Kidney glomerular epithelial cell (primary cell): ENCODE results near the gene STX1A.
A peak's percentile ranks its signal among the peaks of the same experiment; 100 is the strongest.
"Not testable (repeated sequence)": the region's sequence is repeated elsewhere in the genome, so short reads cannot be mapped to it uniquely, and the experiment has no call there.

ENCODE experiments used
- DNase-seq: peaks from one replicate; lab custom pipeline; 2025; lab: John Stamatoyannopoulos, UW

The STX1A gene

DNA sequence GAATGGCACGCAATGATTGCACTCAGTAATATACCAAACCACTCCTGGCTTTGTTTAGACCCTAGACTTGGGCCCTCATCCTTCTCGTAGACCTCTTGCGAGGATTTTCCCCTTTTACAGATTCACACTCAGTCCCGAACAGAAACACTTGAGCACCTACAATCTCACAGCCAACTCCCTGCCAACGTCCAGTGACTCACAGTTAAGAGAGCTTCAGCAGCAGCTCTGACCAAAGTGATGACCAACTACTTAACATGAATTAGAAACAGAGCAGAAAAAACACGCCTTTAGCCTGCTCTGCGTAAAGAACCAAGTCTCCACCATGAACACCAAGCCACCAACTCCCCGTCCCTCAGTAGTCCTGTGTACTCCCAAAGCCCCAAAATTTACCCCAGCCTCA lies 38.4 kb downstream of the STX1A start:
- peak; percentile 32 for DNase-seq

DNA sequence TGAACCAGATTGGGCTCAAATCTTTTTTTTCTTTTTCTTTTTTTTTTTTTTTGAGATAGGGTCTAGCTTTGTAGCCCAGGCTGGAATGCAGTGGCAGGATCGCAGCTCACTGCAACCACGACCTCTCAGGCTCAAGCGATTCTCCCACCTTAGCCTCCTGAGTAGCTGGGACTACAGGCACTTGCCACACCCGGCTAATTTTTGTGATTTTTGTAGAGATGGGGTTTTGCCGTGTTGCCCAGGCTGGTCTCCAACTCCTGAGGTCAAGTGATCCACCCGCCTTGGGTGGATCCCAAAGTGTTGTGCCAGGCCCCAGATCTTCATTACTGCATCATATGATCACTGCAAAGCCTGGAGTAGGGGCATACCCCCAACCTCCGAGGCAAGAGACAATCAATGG lies 39.0 kb downstream of the STX1A start:
- no peak for DNase-seq

DNA sequence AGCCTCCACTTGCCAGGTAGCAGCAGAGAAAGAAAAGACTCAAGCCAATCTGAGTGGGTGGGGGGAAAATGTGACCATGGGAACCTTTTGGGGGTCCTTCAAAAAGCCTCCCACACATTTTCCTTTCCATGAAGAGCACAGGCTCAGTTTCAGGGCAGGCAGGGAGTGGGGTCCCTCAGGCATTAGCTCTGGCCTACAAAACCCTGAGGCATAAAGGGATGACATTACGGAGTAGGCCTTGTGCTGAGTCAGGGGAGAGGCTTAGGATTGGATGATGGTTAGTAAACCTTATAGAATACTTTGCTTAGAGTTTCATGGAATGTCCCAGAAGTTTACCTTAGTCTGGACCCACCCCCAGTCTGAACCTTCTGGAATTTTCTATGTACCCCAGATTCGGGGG lies 39.8 kb downstream of the STX1A start:
- no peak for DNase-seq

DNA sequence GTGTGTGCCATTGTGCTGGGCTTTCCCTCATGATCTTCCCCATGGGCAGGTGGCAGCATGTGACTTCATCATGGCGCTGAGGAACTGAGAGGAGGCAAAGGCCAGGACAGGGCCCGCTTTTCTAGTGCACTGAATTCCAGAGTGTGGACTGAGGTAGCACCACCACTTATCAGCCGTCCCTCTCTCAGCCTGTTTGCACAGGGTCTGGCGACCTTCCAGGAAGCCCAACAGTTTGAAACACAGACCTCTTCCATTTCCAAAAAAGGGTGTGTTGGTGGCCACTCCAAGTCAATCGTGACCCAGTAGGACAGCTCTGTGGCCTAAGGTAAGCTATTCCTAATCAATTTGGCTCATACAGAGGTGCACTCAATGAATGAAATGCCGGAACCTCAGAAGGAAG lies 40.6 kb downstream of the STX1A start:
- DNase-seq = no peak

DNA sequence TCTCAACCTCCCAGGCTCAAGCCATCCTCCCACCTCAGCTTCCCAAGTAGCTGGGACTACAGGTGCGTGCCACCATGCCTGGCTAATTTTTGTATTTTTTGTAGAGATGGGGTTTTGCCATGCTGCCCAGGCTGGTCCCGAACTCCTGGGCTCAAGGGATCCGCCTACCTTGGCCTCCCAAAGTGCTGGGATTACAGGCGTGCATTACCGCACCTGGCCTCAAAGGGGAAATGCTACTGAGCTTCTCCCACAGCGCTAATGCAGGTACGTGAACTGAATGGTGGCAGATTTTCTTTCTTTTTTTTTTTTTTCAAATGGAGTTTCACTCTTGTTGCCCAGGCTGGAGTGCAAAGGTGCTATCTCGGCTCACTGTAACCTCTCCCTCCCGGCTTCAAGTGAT lies 43.4 kb downstream of the STX1A start:
- not testable (repeated sequence) for DNase-seq

DNA sequence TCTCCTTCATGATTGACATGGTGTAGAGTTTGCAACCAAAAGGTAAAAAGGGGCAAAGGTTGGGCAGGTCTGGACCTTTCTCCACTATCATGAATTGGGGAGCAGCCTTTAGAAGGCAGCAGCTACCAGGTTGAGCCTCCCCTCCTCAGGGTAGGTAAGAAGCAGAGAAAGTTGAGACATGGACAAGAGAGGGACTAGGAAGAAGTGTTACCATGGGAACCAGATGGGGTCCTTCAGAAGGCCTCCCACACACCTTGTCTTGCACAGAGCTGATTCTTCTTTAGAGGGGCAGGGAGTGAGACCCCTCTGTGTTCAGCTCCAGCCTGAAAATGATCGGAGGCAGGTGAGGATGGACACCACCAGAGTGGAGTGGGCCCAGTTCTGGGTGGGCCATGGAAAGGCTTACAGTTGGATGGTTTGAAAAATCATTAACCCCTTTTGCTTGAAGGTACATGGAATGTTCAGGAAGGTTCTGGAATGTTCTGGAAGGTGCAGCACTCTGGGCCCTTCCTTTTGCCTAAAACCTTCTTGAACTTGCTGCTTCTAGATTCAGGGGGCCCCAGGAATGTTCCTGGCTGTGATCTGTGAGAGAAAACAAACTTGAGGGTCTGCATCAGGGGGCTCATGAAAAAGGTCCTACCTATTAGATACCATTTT lies 44.9 kb downstream of the STX1A start:
- DNase-seq = no peak

DNA sequence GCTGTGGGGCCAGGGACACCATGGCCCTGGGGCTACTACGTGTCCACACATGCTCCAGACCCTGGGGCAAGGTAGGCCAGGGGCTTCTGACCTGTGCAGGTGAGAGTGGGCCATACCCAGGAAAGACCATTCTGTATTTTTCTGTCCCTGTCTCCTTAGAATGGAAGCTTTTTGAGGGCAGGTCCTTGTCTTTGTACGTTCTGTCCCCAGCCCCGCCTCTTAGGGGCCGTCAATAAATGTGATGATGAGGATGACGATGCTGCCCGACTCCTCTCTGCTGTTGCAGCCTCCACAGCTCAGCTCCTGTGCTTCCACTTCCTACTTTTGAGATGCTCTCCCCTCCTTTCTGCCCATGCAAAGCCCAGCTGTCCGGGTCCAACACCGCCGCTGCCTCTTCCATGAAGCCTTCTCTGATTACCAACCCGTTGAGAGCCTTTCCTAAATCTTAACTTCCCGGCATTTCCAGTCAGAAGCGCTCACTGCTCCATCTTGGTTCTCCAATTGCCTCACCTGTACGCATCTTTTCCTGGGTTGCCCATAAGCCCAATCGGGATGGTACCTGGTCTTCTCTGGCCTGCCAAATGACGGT lies 47.5 kb downstream of the STX1A start:
- no peak for DNase-seq

DNA sequence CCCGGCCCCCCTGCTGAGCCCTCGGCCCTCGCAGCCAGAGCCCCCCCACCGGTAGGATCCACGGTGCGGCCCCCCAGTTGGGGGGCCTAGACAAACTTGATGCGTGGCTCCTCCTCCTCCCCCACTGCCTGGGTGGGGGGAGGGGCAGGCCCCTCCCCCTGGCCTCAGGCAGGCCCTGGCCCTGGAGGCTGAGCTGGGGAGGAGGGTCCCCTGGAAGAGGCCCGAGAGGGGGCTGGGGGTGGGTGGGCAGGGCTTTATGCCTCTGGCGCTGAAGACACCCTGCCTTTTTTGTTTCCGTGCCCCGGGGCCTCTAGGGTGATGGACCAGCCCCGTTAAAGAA lies 48.2 kb downstream of the STX1A start:
- no peak for DNase-seq

DNA sequence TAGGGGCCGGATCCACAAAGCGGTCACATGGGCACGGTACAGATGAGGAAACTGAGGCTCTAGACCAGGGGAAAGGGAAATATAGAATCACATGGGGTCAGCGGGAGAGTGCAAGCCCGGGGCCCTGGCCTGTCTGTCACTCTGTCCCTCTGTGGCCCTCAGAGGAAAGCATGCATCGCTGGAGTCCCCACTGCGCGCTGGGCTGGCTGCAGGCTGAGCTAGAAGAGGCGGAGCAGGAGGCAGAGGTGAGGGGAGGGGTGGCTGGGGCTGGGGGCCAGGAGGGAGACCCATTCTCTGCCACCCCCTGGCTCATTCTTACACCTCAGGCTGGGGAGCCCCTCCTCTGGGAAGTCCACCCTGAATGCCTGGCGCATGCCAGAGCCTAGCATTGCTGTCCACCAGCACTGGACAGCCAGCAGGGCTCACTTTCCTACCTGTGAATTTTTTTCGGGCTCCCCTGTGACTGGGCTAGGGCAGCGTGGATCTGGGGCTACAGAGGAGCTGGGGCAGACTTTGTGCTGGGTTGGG lies 49.5 kb downstream of the STX1A start:
- no peak for DNase-seq

DNA sequence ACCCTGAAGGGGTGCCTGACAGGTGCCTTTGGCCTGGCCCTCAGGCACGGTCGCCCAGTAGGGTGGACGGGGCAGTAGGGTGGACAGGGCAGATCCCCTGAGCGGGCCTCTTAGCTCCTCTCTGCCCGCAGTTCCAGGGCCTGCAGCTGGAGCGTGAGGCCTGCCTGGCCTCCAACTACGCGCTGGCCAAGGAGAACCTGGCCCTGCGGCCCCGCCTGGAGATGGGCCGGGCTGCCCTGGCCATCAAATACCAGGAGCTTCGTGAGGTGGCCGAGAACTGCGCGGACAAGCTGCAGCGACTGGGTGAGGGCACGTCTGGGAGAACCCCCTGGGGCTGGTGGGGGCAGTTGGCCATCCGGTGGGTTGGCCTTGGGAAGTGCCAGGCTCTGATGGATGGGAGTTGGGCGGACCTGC lies 50.2 kb downstream of the STX1A start:
- no peak for DNase-seq

DNA sequence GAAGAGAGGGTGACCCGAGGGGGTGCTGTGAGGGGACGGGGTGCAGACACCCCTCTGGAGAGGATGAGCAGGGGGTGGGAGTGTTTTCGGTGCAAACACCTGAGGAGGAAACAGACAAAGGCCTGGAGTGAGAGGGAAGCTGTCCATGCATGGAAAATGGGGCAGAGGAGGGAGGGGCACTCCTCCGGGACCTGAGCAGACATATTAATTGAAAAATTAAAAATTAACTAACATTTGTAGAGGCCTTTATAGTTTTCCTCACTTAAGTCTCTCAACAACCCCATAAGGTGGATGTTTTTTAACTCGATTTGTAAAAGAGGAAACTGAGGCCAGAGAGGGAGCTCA lies 50.6 kb downstream of the STX1A start:
- peak; percentile 27 for DNase-seq

DNA sequence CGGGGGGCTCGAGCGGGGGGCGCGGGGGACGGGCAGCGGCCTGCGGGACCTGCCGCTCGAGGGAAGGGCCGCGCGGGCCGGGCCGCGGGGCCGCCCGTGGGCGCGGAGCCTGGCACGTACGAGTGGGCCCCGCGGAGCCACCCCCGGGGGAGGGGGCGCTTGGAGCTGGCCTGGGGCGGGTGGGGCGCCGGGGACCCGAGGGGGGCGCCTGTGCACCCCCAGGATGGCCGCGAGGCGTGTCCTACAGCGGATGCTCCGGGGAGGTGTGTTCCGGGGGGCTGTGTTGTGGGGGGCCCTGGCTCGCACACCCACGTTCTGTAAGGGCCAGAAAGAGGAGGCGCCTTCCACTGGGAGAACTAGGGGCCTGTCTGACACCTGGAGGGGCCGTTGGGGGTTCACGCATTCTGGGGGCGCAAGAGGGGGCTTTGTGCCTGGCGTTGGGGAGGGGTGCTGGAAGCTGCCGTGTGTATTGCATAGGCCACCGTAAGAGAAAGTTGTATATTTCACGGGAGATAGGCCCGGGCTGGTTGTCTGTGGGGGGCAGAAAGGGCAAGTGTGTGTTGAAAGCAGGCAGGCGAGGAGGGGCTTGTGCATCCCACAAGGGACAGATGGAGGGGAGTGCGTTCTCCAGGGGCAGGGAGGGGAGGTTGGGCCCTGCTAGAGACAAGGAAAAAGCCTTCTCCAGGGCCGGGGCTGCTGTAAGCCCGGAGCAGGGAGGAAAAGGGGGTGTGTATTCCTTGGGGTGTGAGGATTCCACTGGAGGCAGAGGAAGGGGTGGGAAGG lies 51.2 kb downstream of the STX1A start:
- DNase-seq = no peak

DNA sequence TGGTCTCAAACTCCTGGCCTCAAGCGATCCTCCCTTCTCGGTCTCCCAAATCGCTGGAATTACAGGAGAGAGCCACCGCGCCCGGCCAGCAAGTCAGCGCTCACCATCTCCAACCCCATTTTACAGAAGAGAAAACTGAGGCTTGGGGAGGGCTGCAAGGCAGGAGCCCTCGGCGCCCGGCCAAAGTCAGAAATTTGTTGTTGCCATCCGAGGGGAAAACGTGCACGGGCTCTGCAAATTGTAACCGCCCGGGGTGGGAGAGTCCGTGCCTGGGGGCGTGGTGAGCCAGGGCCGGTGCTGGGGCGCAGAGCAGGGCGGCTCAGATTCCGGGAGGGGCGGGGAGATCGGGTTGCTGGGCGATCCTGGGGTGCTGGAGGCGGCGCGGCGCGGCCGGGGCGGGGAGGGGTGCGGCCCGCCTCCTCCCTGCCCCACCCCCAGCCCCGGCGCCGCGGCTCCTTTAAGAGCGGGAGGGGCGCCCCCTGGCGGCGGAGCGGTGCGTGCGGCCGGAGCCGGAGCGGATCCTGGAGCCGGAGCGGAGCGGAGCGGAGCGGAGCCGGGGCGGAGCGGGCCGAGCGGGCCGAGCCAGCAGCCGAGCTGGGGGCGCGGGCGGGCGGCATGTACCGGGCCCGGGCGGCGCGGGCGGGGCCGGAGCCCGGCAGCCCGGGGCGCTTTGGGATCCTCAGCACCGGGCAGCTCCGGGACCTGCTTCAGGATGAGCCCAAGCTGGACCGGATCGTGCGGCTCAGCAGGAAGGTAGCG lies 51.9 kb downstream of the STX1A start, which contains the start of gene VPS37D:
VPS37D (plus strand) TSS at position 488 of the 759 bp plus-strand sequence; CDS start at position 616, 128 bp downstream.
- peak; percentile 56 for DNase-seq

DNA sequence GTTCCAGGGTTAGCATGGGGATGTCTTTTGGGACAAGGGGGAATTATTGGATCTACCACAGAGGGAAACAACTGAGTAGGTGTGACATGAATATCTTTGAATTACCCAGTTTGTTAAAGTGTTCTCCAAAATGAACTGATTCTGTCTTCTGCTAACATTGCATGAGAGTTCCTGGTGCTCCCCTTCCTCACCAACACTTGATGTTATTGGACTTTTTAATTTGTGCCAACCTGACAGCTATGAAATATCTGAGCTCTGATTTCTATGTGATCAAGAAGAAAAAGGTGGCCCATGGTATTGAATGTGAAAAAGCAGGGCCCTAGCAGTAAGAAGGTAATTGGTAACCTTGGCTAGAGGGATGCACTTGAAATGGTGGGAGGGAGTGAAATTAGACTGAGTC lies 56.4 kb downstream of the STX1A start:
- no peak for DNase-seq

DNA sequence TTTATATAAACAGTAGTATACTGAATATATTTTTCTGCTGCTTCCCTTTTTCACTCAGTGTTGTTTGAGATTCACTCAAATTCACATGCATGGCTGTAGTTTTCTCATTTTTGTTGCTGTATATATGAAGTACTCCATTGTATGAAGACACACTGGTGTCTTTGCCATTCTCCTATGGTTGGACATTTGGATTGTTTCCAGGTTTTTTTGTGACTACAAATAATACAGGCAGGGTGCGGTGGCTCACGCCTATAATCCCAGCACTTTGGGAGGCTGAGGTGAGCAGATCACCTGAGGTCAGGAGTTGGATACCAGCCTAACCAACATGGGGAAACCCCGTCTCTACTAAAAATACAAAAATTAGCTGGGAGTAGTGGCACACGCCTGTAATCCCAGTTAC lies 58.9 kb downstream of the STX1A start:
- not testable (repeated sequence) for DNase-seq

DNA sequence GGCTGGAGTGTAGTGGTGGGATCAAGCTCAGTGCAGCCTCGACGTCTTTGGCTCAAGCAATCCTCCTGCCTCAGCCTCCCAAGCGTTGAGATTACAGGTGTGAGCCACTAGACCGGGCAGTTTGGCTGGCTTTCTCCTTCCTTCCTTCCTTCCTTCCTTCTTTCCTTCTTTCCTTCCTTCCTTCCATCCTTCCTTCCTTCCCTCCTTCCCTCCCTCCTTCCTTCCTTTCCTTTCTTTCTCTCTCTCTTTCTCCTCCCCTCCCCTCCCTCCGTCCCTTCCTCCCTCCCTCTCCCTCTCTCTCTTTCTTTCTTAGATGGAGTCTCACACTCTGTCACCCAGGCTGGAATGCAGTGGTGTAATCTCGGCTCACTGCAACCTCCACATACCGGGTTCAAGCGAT lies 59.5 kb downstream of the STX1A start:
- DNase-seq = no peak

DNA sequence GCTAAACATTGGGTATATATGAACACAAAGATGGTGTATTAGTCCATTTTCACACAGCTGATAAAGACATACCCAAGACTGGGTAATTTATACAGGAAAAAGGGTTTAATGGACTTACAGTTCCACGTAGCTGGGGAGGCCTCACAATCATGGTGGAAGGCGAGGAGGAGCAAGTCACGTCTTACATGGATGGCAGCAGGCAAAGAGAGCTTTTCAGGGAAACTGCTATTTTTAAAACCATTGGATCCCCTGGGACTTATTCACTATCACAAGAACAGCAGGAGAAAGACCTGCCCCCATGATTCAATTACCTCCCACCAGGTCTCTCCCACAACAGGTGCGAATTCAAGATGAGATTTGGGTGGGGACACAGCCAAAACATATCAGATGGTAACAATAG lies 64.2 kb downstream of the STX1A start:
- DNase-seq = not testable (repeated sequence)

DNA sequence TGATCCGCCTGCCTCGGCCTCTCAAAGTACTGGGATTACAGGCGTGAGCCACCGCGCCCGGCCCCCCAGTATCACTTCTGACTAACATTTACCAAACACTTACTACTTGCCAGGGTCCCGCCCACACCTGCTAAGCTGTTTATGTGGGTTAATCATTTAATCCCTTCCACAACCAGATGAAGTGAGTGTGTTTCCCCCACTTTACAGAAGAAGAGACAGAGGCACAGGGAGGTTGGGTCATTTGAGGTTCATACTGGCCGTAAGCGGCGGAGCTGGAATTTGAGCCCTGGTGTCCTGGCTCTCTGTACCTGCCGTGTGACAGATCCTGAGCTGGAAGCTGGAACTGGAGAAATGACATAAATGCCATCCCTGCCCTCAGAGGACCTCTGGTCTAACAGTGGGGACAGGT lies 66.9 kb downstream of the STX1A start:
- no peak for DNase-seq

DNA sequence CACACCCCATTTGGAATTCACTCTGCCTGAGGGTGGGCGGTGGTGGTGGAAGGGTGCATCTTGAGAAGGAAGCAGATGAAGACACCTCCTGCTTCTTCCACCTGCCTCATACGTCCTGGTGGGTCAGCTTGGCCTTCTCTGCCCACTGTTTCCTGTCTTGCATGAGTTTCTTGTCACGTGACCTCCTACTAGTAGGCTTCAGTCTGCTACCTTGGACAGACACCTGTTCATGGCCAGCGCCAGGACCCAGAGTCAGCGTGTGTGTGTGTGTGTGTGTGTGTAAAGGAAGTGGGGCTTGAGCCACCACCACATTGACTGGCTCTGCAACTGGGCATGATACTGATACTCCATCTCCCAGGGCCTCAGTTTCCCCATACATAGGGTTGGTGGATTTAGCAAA lies 68.9 kb downstream of the STX1A start:
- DNase-seq = no peak

DNA sequence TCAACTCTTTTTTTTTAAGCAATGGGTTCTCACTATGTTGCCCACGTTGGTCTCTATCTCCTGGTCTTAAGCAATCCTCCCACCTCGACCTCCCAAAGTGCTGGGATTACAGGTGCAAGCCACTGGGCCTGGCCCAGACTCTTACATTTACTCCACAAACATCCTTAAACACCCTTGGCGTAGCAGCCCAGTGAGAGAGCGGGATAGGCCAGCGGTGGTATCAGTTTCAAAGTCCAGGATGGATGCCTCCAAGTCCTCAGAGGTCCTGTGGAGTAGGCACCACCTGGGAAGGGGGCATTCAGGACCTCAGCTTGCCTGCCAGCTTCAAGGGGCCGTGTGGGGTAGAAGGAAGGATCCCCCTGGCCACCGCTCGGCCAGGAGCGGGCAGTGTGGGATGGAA lies 69.9 kb downstream of the STX1A start:
- no peak for DNase-seq
